ENCODE results near the gene CCDC61.

CCDC61 gene

GRCh38 chr19:45968626-45969025 is 26.6 kb upstream of the CCDC61 start:
- TF ChIP-seq CTCF (IDR thresholded peaks at IDR 0.05; ENCODE audit: extremely low read depth, missing control alignments), result no peak
- DNase-seq (ENCODE audit: low spot score), result no peak

GRCh38 chr19:45969676-45970075 is 25.6 kb upstream of the CCDC61 start:
- DNase-seq (ENCODE audit: low spot score), result no peak
- no peak for TF ChIP-seq CTCF (IDR thresholded peaks at IDR 0.05; ENCODE audit: extremely low read depth, missing control alignments)

GRCh38 chr19:45971260-45971902 is 23.9 kb upstream of the CCDC61 start:
- TF ChIP-seq CTCF (IDR thresholded peaks at IDR 0.05; ENCODE audit: extremely low read depth, missing control alignments), result no peak
- no peak for DNase-seq (ENCODE audit: low spot score)

- TF ChIP-seq CTCF (IDR thresholded peaks at IDR 0.05; ENCODE audit: extremely low read depth, missing control alignments), result no peak
- no peak for DNase-seq (ENCODE audit: low spot score)
These were observed 23.0 kb upstream of the CCDC61 start for GRCh38 chr19:45972081-45972946.

- no peak for DNase-seq (ENCODE audit: low spot score)
- TF ChIP-seq CTCF (IDR thresholded peaks at IDR 0.05; ENCODE audit: extremely low read depth, missing control alignments), result no peak
These were observed 22.2 kb upstream of the CCDC61 start for GRCh38 chr19:45972947-45973540.

- DNase-seq (ENCODE audit: low spot score), result peak; percentile 72
- TF ChIP-seq CTCF (IDR thresholded peaks at IDR 0.05; ENCODE audit: extremely low read depth, missing control alignments), result no peak
These were observed 21.5 kb upstream of the CCDC61 start, which contains the start of gene NOVA2 for GRCh38 chr19:45973553-45974338. Gene NOVA2 (minus strand): TSS chr19:45973865. CDS start chr19:45973351, 514 bp downstream.
